ENCODE data around the gene FTH1. TPM values are rescaled to one million over a fixed set of nuclear protein-coding genes. Genes with fewer than 3 reads are reported as not detected.

The FTH1 gene
- polyA plus RNA-seq, 1 of the 3 experiments (the other 2 are of a cell fraction), result 1,229 TPM

- TF ChIP-seq, protein P1, sequence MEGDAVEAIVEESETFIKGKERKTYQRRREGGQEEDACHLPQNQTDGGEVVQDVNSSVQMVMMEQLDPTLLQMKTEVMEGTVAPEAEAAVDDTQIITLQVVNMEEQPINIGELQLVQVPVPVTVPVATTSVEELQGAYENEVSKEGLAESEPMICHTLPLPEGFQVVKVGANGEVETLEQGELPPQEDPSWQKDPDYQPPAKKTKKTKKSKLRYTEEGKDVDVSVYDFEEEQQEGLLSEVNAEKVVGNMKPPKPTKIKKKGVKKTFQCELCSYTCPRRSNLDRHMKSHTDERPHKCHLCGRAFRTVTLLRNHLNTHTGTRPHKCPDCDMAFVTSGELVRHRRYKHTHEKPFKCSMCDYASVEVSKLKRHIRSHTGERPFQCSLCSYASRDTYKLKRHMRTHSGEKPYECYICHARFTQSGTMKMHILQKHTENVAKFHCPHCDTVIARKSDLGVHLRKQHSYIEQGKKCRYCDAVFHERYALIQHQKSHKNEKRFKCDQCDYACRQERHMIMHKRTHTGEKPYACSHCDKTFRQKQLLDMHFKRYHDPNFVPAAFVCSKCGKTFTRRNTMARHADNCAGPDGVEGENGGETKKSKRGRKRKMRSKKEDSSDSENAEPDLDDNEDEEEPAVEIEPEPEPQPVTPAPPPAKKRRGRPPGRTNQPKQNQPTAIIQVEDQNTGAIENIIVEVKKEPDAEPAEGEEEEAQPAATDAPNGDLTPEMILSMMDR (IDR thresholded peaks at IDR 0.05), result no peak
- TF ChIP-seq RCOR1 (IDR thresholded peaks at IDR 0.05; ENCODE audit: low read length) (no peak), USF2 (IDR thresholded peaks at IDR 0.05; ENCODE audit: borderline replicate concordance, low read depth, low read length) (no peak), FOSL2 (IDR thresholded peaks at IDR 0.05; ENCODE audit: borderline replicate concordance, low read depth) (no peak), TAF1 (IDR thresholded peaks at IDR 0.05; ENCODE audit: borderline replicate concordance, low read depth, low read length) (no peak)
- TF ChIP-seq, protein P2, sequence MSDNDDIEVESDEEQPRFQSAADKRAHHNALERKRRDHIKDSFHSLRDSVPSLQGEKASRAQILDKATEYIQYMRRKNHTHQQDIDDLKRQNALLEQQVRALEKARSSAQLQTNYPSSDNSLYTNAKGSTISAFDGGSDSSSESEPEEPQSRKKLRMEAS (IDR thresholded peaks at IDR 0.05; ENCODE audit: low read depth), result no peak
Observed at GRCh38 chr11:61952882-61953281, 14.6 kb downstream of the FTH1 start (continued).

DNA sequence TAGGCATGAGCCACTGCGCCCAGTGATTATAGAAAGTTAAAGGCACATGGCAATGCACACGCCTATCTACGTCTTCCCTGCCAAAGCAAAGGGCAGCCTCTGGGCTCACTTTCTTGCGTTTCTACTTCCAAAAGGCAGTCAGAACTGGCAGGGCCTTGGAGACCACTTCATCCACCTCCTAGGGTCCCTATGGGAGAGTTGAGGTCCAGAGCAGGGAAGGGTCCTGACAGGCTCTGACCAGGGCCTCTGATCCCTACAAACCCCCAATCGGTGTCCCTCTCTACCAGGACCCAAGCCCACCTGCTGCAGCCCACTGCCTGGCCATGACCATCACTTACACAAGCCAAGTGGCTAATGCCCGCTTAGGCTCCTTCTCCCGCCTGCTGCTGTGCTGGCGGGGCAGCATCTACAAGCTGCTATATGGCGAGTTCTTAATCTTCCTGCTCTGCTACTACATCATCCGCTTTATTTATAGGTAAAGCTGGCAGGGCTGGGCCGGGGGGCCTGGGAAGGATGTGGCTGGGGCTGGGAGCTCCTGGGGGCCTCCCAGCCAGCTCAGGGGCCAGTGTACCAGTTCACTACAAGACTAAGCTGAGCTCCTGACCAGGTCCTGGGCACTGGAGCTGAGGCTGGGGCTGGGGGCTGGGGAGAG is 15.8 kb downstream of the FTH1 start:
- peaks cover 3% of the 10 kb centered on the region for H3F3A ChIP-seq (replicated peaks; ENCODE audit: insufficient read depth)
- H3K36me3 ChIP-seq (replicated peaks in 1 of 2; ENCODE audit: control insufficient read depth in 1 of 2, insufficient read depth in 2 of 2, low read length in 1 of 2), result no peaks in the 10 kb centered on the region
- H4K20me1 ChIP-seq (ENCODE audit: insufficient read depth), result no peaks in the 10 kb centered on the region
- H3K4me3 ChIP-seq (ENCODE audit: low read depth in 2 of 2, low read length in 1 of 2), result no peak overlapping the region
- H2AFZ ChIP-seq (ENCODE audit: low read depth), result no peak overlapping the region
- no peak overlapping the region for H3K27ac ChIP-seq (ENCODE audit: low read depth in 2 of 2, low read length in 1 of 2)
- 88% methylated on average over 11 of the region's 11 CpGs for WGBS (ENCODE audit: low lambda C conversion rate)
- POLR2A ChIA-PET, result interaction anchor here (1.1 to 4.0 kb wide), 3 partner anchors 12 to 136 kb away, joined by 4 to 76 read pairs (median 12); partner anchors contain the start of gene FTH1
- no peaks in the 10 kb centered on the region for H3K27me3 ChIP-seq (ENCODE audit: insufficient read depth)
- H3K9ac ChIP-seq, result no peak overlapping the region
- H3K4me1 ChIP-seq (ENCODE audit: control insufficient read depth in 1 of 2, insufficient read depth in 2 of 2, low read depth in 1 of 2, low read length in 1 of 2), result peaks cover 11 to 18% of the 10 kb centered on the region in 2 experiments; a peak in 2 of 4 replicates
- no peak overlapping the region for H3K4me2 ChIP-seq
- no peaks in the 10 kb centered on the region for H3K9me2 ChIP-seq
- H3K79me2 ChIP-seq (ENCODE audit: insufficient read depth), result no peaks in the 10 kb centered on the region
- CTCF ChIA-PET, result interaction anchor here (0.8 to 10.4 kb wide), 6 partner anchors 10 to 155 kb away, joined by 3 to 543 read pairs (median 6); no protein-coding TSS in a partner anchor
- DNase-seq, result no peak
- H3K9me3 ChIP-seq, result no peaks in the 10 kb centered on the region
- TF ChIP-seq GATA2 (CRISPR knock-in tag; IDR thresholded peaks at IDR 0.05), result no peak
- TF ChIP-seq EP300 (IDR thresholded peaks at IDR 0.05; ENCODE audit: borderline replicate concordance in 1 of 2, low read depth in 1 of 2, low read length in 1 of 2), result no peak
- TF ChIP-seq, protein P3, sequence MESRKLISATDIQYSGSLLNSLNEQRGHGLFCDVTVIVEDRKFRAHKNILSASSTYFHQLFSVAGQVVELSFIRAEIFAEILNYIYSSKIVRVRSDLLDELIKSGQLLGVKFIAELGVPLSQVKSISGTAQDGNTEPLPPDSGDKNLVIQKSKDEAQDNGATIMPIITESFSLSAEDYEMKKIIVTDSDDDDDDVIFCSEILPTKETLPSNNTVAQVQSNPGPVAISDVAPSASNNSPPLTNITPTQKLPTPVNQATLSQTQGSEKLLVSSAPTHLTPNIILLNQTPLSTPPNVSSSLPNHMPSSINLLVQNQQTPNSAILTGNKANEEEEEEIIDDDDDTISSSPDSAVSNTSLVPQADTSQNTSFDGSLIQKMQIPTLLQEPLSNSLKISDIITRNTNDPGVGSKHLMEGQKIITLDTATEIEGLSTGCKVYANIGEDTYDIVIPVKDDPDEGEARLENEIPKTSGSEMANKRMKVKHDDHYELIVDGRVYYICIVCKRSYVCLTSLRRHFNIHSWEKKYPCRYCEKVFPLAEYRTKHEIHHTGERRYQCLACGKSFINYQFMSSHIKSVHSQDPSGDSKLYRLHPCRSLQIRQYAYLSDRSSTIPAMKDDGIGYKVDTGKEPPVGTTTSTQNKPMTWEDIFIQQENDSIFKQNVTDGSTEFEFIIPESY (IDR thresholded peaks at IDR 0.05; ENCODE audit: borderline replicate concordance, low read depth), result no peak
- no peak for TF ChIP-seq NFIC (IDR thresholded peaks at IDR 0.05; ENCODE audit: borderline replicate concordance)
- TF ChIP-seq GABPA (IDR thresholded peaks at IDR 0.05; ENCODE audit: low read depth), result no peak
- TF ChIP-seq YY1 (IDR thresholded peaks at IDR 0.05; ENCODE audit: low read depth), result no peak
- no peak for TF ChIP-seq EZH2phosphoT487 (IDR thresholded peaks at IDR 0.05; ENCODE audit: borderline replicate concordance, low read depth)
- no peak for TF ChIP-seq SMC3 (IDR thresholded peaks at IDR 0.05; ENCODE audit: low read depth, low read length)
- no peak for TF ChIP-seq NRF1 (IDR thresholded peaks at IDR 0.05; ENCODE audit: low read depth, low read length)
- TF ChIP-seq USF2 (IDR thresholded peaks at IDR 0.05; ENCODE audit: borderline replicate concordance, low read depth, low read length), result no peak
- no peak for TF ChIP-seq PBX3 (IDR thresholded peaks at IDR 0.05)
- TF ChIP-seq CHD2 (IDR thresholded peaks at IDR 0.05; ENCODE audit: low read length, partially characterized antibody), result no peak
- no peak for TF ChIP-seq JUND (IDR thresholded peaks at IDR 0.05)
- no peak for TF ChIP-seq ELF1 (IDR thresholded peaks at IDR 0.05)
- TF ChIP-seq RXRA (IDR thresholded peaks at IDR 0.05; ENCODE audit: borderline replicate concordance, low read depth), result no peak
- TF ChIP-seq MXI1 (IDR thresholded peaks at IDR 0.05; ENCODE audit: low read depth, low read length), result no peak
